A673 (cell line): ENCODE results near the gene PLA2G4B. TPM values are rescaled to one million over a fixed set of nuclear protein-coding genes. Genes with fewer than 3 reads are reported as not detected.

Experiments
- BruUV-seq: library from RNA; stranded (reverse); fragments of 400-500 nt; replicated peaks from 2 replicates; lab custom pipeline; 2021; lab: Mats Ljungman, UMichigan
- CTCF ChIA-PET: fragments of 300-600 bp; sonication (Branson Sonifier 250); formaldehyde crosslinking; loops from one replicate; lab custom pipeline; 2022; ENCODE audit warnings: antibody characterized with exemption; lab: Charles Lee
- POLR2A ChIA-PET: fragments of 300-600 bp; sonication (Branson Sonifier 250); formaldehyde crosslinking; loops from one replicate; lab custom pipeline; 2022; ENCODE audit warnings: antibody characterized with exemption; ENCODE audit not compliant: low non-redundant PET; lab: Charles Lee
- DNase-seq: peaks from one replicate; pipeline ENCODE4 v3.0.0-alpha.2; 2015; ENCODE audit warnings: low spot score
- H3K27ac ChIP-seq: fragments of 200-600 bp; sonication (generic); 2 replicates; pipeline ENCODE4 v1.5.1; 2016; ENCODE audit warnings: mixed run types, low read depth, mild to moderate bottlenecking, mixed read lengths, antibody characterized with exemption, low read length; ENCODE audit not compliant: poor library complexity, severe bottlenecking
- H3K27me3 ChIP-seq: fragments of 200-600 bp; sonication (generic); replicated peaks from 2 replicates; pipeline ENCODE4 v1.6.1; 2017; ENCODE audit warnings: mixed run types, low read depth, mild to moderate bottlenecking, mixed read lengths, antibody characterized with exemption, low read length; ENCODE audit not compliant: insufficient read depth, poor library complexity
- H3K36me3 ChIP-seq: fragments of 200-600 bp; sonication (generic); 2 replicates; pipeline ENCODE4 v1.6.1; 2016; ENCODE audit warnings: mixed run types, mild to moderate bottlenecking, mixed read lengths, antibody characterized with exemption, low read length; ENCODE audit not compliant: insufficient read depth, poor library complexity, severe bottlenecking
- H3K4me1 ChIP-seq: fragments of 200-600 bp; sonication (generic); 2 replicates; pipeline ENCODE4 v1.6.1; 2017; ENCODE audit warnings: mixed run types, mild to moderate bottlenecking, mixed read lengths, antibody characterized with exemption, low read length; ENCODE audit not compliant: insufficient read depth, poor library complexity, severe bottlenecking
- H3K4me3 ChIP-seq: fragments of 200-600 bp; sonication (generic); 2 replicates; pipeline ENCODE4 v1.5.1; 2016; ENCODE audit warnings: low read depth, mixed run types, mild to moderate bottlenecking, mixed read lengths, low read length; ENCODE audit not compliant: poor library complexity, severe bottlenecking
- H3K9me3 ChIP-seq: fragments of 200-600 bp; sonication (generic); 2 replicates; pipeline ENCODE4 v1.6.1; 2016; ENCODE audit warnings: mixed run types, low read depth, mild to moderate bottlenecking, mixed read lengths, antibody characterized with exemption, low read length; ENCODE audit not compliant: poor library complexity, severe bottlenecking
- EZH2 ChIP-seq: fragments of 200-600 bp; sonication (generic); IDR thresholded peaks from 2 replicates; pipeline ENCODE4 v1.6.1; 2017; ENCODE audit warnings: borderline replicate concordance, low read depth, mild to moderate bottlenecking, mixed read lengths, antibody characterized with exemption, low read length; ENCODE audit not compliant: poor library complexity, severe bottlenecking
- intact Hi-C: fragments of 100-400 bp; cut with micrococcal nuclease; formaldehyde crosslinking; loops from one replicate; pipeline ENCODE4 v1.10.0; 2022; ENCODE audit not compliant: unreplicated experiment
- total RNA-seq: library from RNA; stranded (reverse); gene quantifications from 2 replicates; pipeline ENCODE4 v1.2.3, GENCODE V29; 2021
- TF ChIP-seq, protein P1 (sequence below): fragments of 300-800, 200-600 bp; sonication (generic); conservative IDR thresholded peaks from 2 replicates; pipeline ENCODE4 v1.5.1; 2017; ENCODE audit warnings: low read depth, mild to moderate bottlenecking, antibody characterized with exemption, low read length, moderate library complexity, mixed read lengths

Gene PLA2G4B
- total RNA-seq, 1 experiment from 2014 or later: 7.4 TPM

DNA sequence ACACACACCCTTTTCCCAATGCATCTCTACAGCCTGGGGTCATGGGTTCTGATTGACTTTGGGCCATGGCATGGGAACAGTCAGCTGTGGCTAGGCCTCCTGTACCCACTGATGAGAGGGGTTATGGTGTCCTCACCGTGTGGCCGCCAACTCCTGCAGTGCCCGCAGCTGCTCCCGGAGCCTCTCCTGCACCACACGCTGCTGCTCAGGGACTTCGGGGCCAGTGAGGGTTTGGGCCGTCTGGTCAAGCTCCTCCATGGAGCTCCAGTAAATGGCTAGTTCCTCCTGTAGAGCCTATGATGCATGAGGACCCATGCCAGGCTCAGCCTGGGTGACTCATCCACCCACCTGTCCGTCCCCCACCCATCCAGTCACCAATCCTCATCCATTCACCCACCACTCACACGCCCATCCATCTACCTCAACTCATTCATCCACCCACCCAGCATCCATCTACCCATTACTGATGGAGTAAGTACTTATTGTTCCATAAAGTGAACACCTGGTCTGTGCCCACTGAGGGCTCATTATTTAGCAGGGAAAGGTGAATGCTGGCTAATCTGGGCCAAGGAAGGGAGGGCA, 33.6 kb downstream of the PLA2G4B start:
- ChIA-PET POLR2A (no interaction called here), CTCF (no interaction called here)
- Histone ChIP-seq H3K4me1 (no peaks in the 10 kb centered on the region), H3K9me3 (no peaks in the 10 kb centered on the region), H3K27ac (no peak overlapping the region), H3K4me3 (no peak overlapping the region), H3K27me3 (no peaks in the 10 kb centered on the region), H3K36me3 (no peaks in the 10 kb centered on the region)
- DNase-seq: no peak
- no TSS peak for BruUV-seq
- no peak for TF ChIP-seq EZH2
- TF ChIP-seq, protein P1, sequence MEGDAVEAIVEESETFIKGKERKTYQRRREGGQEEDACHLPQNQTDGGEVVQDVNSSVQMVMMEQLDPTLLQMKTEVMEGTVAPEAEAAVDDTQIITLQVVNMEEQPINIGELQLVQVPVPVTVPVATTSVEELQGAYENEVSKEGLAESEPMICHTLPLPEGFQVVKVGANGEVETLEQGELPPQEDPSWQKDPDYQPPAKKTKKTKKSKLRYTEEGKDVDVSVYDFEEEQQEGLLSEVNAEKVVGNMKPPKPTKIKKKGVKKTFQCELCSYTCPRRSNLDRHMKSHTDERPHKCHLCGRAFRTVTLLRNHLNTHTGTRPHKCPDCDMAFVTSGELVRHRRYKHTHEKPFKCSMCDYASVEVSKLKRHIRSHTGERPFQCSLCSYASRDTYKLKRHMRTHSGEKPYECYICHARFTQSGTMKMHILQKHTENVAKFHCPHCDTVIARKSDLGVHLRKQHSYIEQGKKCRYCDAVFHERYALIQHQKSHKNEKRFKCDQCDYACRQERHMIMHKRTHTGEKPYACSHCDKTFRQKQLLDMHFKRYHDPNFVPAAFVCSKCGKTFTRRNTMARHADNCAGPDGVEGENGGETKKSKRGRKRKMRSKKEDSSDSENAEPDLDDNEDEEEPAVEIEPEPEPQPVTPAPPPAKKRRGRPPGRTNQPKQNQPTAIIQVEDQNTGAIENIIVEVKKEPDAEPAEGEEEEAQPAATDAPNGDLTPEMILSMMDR: no peak
- intact Hi-C loops: no loop called here

DNA sequence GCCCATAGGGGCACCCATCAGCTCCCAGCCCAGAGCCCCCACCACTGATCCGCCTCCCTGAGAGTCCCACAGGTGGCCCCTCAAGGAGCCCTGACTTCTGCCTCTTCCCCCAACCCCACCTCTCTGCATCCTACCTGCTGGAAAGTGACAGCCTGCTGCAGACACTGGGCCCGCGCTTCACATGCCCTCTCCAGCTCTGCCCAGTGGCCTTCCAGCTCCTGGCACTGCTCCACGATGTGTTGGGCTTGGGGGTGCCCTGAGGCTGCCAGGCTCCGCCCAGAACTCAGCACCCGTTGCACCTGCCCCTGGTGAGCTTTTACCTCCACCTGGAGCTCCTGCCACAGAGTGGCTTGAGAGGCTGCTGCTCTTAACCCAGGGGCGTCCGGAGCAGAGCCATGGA, 35.1 kb downstream of the PLA2G4B start:
- intact Hi-C loops: no loop called here
- ChIA-PET CTCF (no interaction called here), POLR2A (no interaction called here)
- Histone ChIP-seq H3K27ac (no peak overlapping the region), H3K36me3 (no peaks in the 10 kb centered on the region), H3K9me3 (no peaks in the 10 kb centered on the region), H3K27me3 (no peaks in the 10 kb centered on the region), H3K4me3 (no peak overlapping the region), H3K4me1 (no peaks in the 10 kb centered on the region)
- no peak for DNase-seq
- TF ChIP-seq, protein P1: no peak
- no peak for TF ChIP-seq EZH2
- BruUV-seq: no TSS peak

DNA sequence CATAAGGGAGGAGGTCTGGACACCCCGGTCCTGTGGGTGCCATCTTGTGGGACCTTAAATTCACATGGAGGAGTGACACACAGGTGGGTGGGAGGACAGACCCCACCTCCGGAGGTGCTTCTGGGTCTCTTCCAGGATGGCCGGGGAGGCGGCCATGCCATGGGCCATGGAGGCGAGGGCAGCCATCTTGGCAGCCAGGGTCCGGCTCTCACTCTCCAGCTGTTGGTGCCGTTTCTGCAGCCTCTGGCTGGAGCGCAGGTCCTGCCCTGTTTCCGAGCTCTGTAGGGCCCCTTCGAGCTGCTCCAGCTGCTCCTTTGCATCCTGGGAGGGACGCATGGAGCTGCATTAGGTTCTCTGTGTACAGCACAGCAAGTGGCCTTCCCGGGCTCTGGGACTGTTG, 36.1 kb downstream of the PLA2G4B start:
- Histone ChIP-seq H3K4me3 (no peak overlapping the region), H3K4me1 (no peaks in the 10 kb centered on the region), H3K27ac (no peak overlapping the region), H3K9me3 (no peaks in the 10 kb centered on the region), H3K36me3 (no peaks in the 10 kb centered on the region), H3K27me3 (no peaks in the 10 kb centered on the region)
- CTCF ChIA-PET: no interaction called here
- DNase-seq: no peak
- no peak for TF ChIP-seq EZH2
- TF ChIP-seq, protein P1: no peak
- POLR2A ChIA-PET: no interaction called here
- intact Hi-C loops: no loop called here
- no TSS peak for BruUV-seq
